ENCODE measurements around the gene LIMS2.

LIMS2 gene

DNA sequence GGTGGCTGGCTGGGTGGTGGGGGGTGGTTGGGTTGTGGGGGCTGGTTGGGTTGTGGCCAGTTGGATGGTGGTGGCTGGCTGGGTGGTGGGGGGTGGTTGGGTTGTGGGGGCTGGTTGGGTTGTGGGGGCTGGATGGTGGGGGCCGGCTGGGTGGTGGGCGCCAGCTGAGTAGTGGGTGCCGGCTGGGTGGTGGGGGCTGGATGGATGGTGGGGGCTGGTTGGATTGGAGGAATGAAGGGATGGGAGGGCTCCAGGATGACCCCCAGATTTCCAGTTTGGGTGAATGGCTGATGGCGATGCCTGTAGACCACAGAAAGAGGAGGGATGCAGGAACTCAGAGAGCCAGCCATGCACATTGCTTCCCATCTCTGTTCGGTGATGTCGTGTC, 56.1 kb downstream of the LIMS2 start:
- no peak for DNase-seq

- no peak for DNase-seq
Observed at GRCh38 chr2:127618551-127619202, 56.7 kb downstream of the LIMS2 start.

- DNase-seq: no peak
Observed at GRCh38 chr2:127615511-127616166, 59.7 kb downstream of the LIMS2 start.

DNA sequence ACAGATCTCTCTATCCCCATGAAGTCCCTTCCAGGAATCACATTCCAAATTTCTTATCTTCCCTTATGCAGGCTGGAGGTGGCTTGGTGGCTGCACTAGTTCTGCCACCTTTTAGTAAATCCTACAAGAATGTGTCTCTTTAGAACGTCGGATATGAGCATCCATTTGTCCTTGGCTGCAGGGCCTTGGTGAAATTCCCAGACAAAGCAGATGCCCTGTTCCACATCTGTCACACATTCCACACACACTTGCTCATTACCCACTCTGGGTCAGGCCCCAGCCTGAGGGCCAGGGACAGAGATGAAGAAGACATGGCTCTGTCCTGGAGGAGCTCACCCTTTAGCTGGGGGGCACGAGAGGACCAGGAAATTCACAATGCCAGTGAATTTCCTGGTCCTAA, 60.6 kb downstream of the LIMS2 start:
- DNase-seq: no peak

- no peak for DNase-seq
Observed at GRCh38 chr2:127614246-127614645, 61.1 kb downstream of the LIMS2 start.

GRCh38 chr2:127612111-127612822, 63.1 kb downstream of the LIMS2 start:
- no peak for DNase-seq

GRCh38 chr2:127611076-127611925, 64.0 kb downstream of the LIMS2 start:
- DNase-seq: no peak

GRCh38 chr2:127610561-127610960, 64.8 kb downstream of the LIMS2 start:
- no peak for DNase-seq

- no peak for DNase-seq
Observed at GRCh38 chr2:127609818-127610217, 65.5 kb downstream of the LIMS2 start.

DNA sequence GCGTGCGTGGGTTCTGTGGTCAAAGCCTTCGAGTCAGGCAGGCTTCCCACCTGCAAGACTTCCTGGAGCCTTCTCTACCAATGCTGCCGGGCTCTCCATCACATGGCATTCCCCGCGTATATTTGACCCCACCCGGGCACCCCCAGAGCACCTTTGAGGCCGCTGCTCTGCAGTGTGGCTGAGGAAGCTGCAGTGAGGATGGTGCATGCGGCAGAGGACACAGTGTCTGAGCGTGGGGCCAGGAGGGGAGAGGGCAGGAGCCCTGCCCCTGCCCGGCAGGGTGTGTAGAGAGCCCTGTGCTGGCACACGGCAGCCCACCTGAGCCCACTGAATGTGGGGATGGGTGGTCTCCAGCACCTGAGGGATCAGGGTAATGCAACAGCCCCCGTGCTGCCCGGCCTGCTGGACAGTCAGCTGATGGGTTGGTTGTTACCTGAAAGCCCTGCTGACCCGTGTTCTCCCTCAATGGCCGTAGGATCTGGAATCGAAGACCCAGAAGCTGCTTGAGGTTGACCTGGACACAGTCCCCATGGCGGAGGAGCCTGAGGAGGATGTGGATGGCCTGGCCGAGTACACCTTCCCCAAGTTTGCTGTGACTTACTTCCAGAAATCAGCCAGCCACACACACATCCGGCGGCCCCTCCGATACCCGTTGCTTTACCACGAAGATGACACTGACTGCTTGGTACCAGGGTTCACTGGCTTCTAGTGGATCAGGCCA, 66.1 kb downstream of the LIMS2 start:
- no peak for DNase-seq

- no peak for DNase-seq
Observed at GRCh38 chr2:127608061-127609030, 67.0 kb downstream of the LIMS2 start.

- no peak for DNase-seq
Observed at GRCh38 chr2:127607399-127607908, 67.9 kb downstream of the LIMS2 start.

GRCh38 chr2:127606625-127607398, 68.5 kb downstream of the LIMS2 start:
- no peak for DNase-seq

DNA sequence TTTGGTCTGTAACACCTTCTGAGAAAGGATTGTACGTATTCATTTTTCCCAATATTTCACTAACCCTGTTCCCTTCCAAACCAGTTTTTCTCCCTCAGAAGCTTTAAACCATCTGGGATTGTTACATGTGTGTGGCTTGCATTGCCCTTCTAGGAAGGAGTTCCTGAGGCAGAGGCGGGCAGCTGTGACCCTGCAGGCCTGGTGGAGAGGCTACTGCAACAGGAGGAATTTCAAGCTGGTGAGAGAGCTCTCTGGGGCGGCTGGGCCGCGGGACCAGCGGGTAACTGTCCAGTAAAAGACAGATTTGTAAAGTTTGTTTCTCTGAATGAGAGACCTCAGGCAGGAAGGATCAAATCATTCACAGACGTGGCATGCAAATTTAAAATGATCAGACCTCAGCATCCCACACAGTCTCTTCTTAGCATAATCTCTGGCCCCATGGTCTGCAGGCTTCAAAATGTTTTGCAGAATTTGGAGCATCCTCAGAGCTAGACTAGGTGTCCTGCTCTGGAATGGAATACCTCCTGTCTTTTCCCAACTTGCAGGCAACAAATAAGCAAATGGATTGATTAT, 69.6 kb downstream of the LIMS2 start:
- no peak for DNase-seq

DNA sequence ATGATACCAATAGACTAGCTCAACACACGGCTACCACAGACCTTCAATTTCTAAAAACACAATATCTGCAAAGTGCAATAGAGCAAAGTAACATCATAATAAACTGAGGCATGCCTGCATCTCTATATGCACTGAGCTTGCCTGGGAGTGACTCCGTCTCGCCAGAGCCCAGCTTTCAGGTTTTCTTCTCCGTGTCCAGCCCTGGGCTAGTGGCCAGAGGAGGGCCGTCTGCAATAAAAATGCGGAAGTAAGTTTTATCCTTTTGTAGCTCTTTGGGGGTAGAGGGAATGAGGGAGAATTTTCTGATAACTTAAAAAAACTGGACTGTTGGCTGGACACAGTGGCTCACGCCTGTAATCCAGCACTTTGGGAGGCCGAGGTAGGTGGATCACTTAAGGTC, 70.3 kb downstream of the LIMS2 start:
- no peak for DNase-seq

GRCh38 chr2:127599211-127599610, 76.1 kb downstream of the LIMS2 start:
- no peak for DNase-seq

DNA sequence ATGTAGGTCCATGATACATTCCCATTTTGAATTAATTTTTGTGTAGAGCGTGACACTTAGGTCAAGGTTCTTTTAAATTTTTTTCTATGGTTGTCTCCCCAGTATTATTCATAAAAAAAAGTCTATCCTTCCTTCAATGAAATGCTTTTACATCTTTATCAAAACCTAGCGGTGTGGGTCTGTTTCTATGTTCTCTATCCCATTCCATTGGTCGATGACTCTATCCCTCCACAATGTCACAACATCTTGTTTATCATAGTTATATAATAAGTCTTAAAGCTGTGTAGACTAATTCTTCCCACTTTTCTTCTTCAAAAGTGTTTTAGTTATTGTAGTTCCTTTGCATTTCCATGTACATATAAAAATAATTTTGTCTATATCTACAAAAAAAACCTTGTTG, 76.6 kb downstream of the LIMS2 start:
- no peak for DNase-seq

DNA sequence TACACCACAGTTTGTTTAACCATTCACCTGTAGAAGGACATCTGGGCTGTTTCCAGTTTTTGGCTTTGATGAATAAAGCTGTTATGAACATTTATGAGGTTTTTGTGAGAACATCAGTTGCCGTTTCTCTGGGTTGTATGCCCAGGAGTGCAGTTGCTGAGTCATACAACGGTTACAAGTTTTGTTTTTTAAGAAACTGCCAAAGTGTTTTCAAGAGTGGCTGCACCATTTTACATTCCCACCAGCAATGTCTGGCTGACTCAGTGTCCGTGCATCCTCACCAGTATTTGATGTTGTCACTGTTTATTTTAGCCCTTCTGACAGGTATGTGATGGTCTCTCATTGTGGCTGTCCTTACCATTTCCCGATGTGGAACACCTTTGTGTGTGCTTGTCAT, 77.3 kb downstream of the LIMS2 start:
- DNase-seq: peak; percentile 21

DNA sequence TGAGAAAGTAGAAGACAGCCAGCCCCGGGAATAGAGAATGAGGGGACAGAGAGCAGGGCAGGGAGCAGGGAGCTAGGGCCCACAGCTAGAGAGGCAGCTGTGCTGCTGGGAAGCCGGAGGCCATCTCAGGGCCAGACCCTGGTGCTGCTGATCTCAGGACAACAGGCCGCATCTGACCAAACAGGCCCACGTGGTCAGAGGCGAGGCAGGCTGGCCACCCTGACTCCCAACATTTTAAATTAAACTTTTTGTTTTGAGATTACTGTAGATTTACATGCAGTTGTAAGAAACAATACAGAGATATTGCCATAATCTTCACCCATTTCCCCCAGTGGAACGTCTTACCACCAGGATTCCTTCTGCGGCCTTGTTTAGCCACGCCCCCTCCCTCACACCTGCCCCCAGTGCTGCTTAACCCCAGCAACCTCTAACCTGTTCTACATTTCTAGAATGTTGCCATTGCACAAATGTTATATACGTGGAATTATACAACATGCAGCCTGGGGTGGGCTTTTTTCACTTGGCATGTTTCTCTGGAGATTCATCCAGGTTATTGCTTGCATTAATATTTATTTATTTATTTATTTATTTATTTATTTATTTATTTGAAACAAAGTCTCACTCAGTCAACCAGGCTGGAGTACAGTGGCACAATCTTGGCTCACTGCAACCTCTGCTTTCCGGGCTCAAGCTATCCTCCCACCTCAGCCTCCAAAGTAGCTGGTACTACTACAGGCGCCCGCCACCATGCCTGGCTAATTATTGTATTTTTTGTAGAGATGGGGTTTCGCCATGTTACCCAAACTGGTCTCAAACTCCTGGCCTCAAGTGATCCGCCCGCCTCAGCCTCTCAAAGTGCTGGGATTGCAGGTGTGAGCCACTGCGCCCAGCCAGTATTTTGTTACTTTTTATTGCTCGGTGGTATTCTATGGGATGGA, 78.0 kb downstream of the LIMS2 start:
- no peak for DNase-seq
